C4-2B (cell line): ENCODE measurements around the gene DNA2.
"Not testable (repeated sequence)": the region's sequence is repeated elsewhere in the genome, so short reads cannot be mapped to it uniquely, and the experiment has no call there.

ENCODE experiments used
- H3K27ac ChIP-seq: fragments of 450-650 bp; 2 replicates; pipeline ENCODE4 v1.5.1; 2017
- CTCF ChIP-seq: fragments of 450-650 bp; conservative IDR thresholded peaks from 2 replicates; pipeline ENCODE4 v1.5.1; 2017; ENCODE audit warnings: mild to moderate bottlenecking
- ZFX ChIP-seq: fragments of 450-650 bp; IDR thresholded peaks from 2 replicates; pipeline ENCODE4 v1.6.1; 2017

DNA2 gene

GRCh38 chr10:68471586-68472408 lies at the start of gene DNA2:
Gene DNA2 (minus strand): TSS chr10:68471973. CDS start chr10:68471864, 109 bp downstream.
- H3K27ac ChIP-seq, result peak within 1 kb of the TSS; percentile 94

GRCh38 chr10:68518609-68519008 lies 46.8 kb upstream of the DNA2 start:
- not testable (repeated sequence) for H3K27ac ChIP-seq

More at GRCh38 chr10:68471586-68472408, at the start of gene DNA2:
- TF ChIP-seq ZFX (peak; percentile 55; the same call in 1 of the 2 replicates), CTCF (no peak)

GRCh38 chr10:68517188-68517587 lies 45.4 kb upstream of the DNA2 start:
- H3K27ac ChIP-seq, result peak overlapping the region; percentile 6; the same call in 1 of the 2 replicates
- TF ChIP-seq CTCF (no peak), ZFX (no peak)

GRCh38 chr10:68516766-68517165 lies 45.0 kb upstream of the DNA2 start:
- no peak for TF ChIP-seq CTCF
- no peak for TF ChIP-seq ZFX
- no peak overlapping the region for H3K27ac ChIP-seq

- H3K27ac ChIP-seq, result peak overlapping the region; percentile 37; the same call in 1 of the 2 replicates
These were observed 44.4 kb upstream of the DNA2 start for GRCh38 chr10:68516216-68516615.

- TF ChIP-seq CTCF (no peak), ZFX (no peak)
- H3K27ac ChIP-seq, result no peak overlapping the region
These were observed 36.3 kb upstream of the DNA2 start for GRCh38 chr10:68508090-68508489.

- TF ChIP-seq CTCF, result no peak
- no peak for TF ChIP-seq ZFX
- H3K27ac ChIP-seq, result no peak overlapping the region
These were observed 34.6 kb upstream of the DNA2 start for GRCh38 chr10:68506411-68506810.

GRCh38 chr10:68502846-68503245 lies 31.1 kb upstream of the DNA2 start:
- no peak overlapping the region for H3K27ac ChIP-seq
- TF ChIP-seq CTCF (no peak), ZFX (no peak)
